Measurements from ENCODE around the gene ANAPC7.
"Not testable (repeated sequence)": the region's sequence is repeated elsewhere in the genome, so short reads cannot be mapped to it uniquely, and the experiment has no call there.

Gene ANAPC7

GRCh38 chr12:110343114-110343513 is 60.4 kb downstream of the ANAPC7 start:
- H3K9ac ChIP-seq (ENCODE audit: low read length), result no peak overlapping the region
- H3K36me3 ChIP-seq (replicated peaks; ENCODE audit: low read depth, low read length), result peaks cover 94% of the 10 kb centered on the region
- no peak overlapping the region for H2AFZ ChIP-seq (ENCODE audit: low read depth, low read length)
- peaks cover 11% of the 10 kb centered on the region for H3K4me1 ChIP-seq (ENCODE audit: low read length)
- H3K4me3 ChIP-seq (ENCODE audit: low read length), result no peak overlapping the region
- H3K27ac ChIP-seq (ENCODE audit: low read length), result no peak overlapping the region
- H4K20me1 ChIP-seq (ENCODE audit: insufficient read depth, low read length), result peaks cover 5% of the 10 kb centered on the region; the same call in 1 of the 2 replicates
- TF ChIP-seq EZH2phosphoT487 (IDR thresholded peaks at IDR 0.05; ENCODE audit: low read depth), result no peak
- TF ChIP-seq CTCF (IDR thresholded peaks at IDR 0.05; ENCODE audit: low read depth, low read length), result no peak
- H3K4me2 ChIP-seq (ENCODE audit: low read length), result no peak overlapping the region
- H3K79me2 ChIP-seq (ENCODE audit: low read length), result peaks cover 17% of the 10 kb centered on the region
- H3K27me3 ChIP-seq (ENCODE audit: low read depth, low read length), result no peaks in the 10 kb centered on the region
- H3K9me3 ChIP-seq (ENCODE audit: insufficient read depth, low read length), result no peaks in the 10 kb centered on the region

GRCh38 chr12:110342157-110342556 is 61.4 kb downstream of the ANAPC7 start:
- peaks cover 19% of the 10 kb centered on the region for H3K79me2 ChIP-seq (ENCODE audit: low read length)
- peaks cover 93% of the 10 kb centered on the region for H3K36me3 ChIP-seq (replicated peaks; ENCODE audit: low read depth, low read length)
- H3K27me3 ChIP-seq (ENCODE audit: low read depth, low read length), result no peaks in the 10 kb centered on the region
- H3K4me1 ChIP-seq (ENCODE audit: low read length), result peaks cover 15% of the 10 kb centered on the region
- TF ChIP-seq CTCF (IDR thresholded peaks at IDR 0.05; ENCODE audit: low read depth, low read length), result no peak
- no peak for TF ChIP-seq EZH2phosphoT487 (IDR thresholded peaks at IDR 0.05; ENCODE audit: low read depth)
- no peak overlapping the region for H3K9ac ChIP-seq (ENCODE audit: low read length)
- H3K4me3 ChIP-seq (ENCODE audit: low read length), result no peak overlapping the region
- no peak overlapping the region for H3K27ac ChIP-seq (ENCODE audit: low read length)
- H3K4me2 ChIP-seq (ENCODE audit: low read length), result no peak overlapping the region
- peaks cover 13% of the 10 kb centered on the region; the same call in 1 of the 2 replicates for H4K20me1 ChIP-seq (ENCODE audit: insufficient read depth, low read length)
- no peak overlapping the region for H2AFZ ChIP-seq (ENCODE audit: low read depth, low read length)
- H3K9me3 ChIP-seq (ENCODE audit: insufficient read depth, low read length), result no peaks in the 10 kb centered on the region

- Histone ChIP-seq H3K27ac (ENCODE audit: low read length) (no peak overlapping the region), H3K4me1 (ENCODE audit: low read length) (peaks cover 15% of the 10 kb centered on the region), H3K79me2 (ENCODE audit: low read length) (peaks cover 28% of the 10 kb centered on the region), H3K4me3 (ENCODE audit: low read length) (no peak overlapping the region), H3K4me2 (ENCODE audit: low read length) (no peak overlapping the region), H3K36me3 (replicated peaks; ENCODE audit: low read depth, low read length) (peaks cover 94% of the 10 kb centered on the region), H2AFZ (ENCODE audit: low read depth, low read length) (no peak overlapping the region), H4K20me1 (ENCODE audit: insufficient read depth, low read length) (peaks cover 17% of the 10 kb centered on the region; the same call in 1 of the 2 replicates), H3K9me3 (ENCODE audit: insufficient read depth, low read length) (no peaks in the 10 kb centered on the region), H3K27me3 (ENCODE audit: low read depth, low read length) (no peaks in the 10 kb centered on the region), H3K9ac (ENCODE audit: low read length) (no peak overlapping the region)
- TF ChIP-seq CTCF (IDR thresholded peaks at IDR 0.05; ENCODE audit: low read depth, low read length) (no peak), EZH2phosphoT487 (IDR thresholded peaks at IDR 0.05; ENCODE audit: low read depth) (no peak)
Observed at GRCh38 chr12:110340706-110341105, 62.8 kb downstream of the ANAPC7 start.

- H3K9ac ChIP-seq (ENCODE audit: low read length); H2AFZ ChIP-seq (ENCODE audit: low read depth, low read length); H3K27ac ChIP-seq (ENCODE audit: low read length); H3K9me3 ChIP-seq (ENCODE audit: insufficient read depth, low read length); H3K27me3 ChIP-seq (ENCODE audit: low read depth, low read length); H3K4me2 ChIP-seq (ENCODE audit: low read length); H3K4me3 ChIP-seq (ENCODE audit: low read length): not testable (repeated sequence)
- peaks cover 32% of the 10 kb centered on the region for H3K79me2 ChIP-seq (ENCODE audit: low read length)
- peaks cover 17% of the 10 kb centered on the region; the same call in 1 of the 2 replicates for H4K20me1 ChIP-seq (ENCODE audit: insufficient read depth, low read length)
- H3K36me3 ChIP-seq (replicated peaks; ENCODE audit: low read depth, low read length), result peaks cover 94% of the 10 kb centered on the region
- peaks cover 15% of the 10 kb centered on the region for H3K4me1 ChIP-seq (ENCODE audit: low read length)
Observed at GRCh38 chr12:110340261-110340660, 63.2 kb downstream of the ANAPC7 start.
